ENCODE data around the gene C14orf132.

C14orf132 gene

GRCh38 chr14:96038920-96039632 is at the start of gene C14orf132:
TSS of gene C14orf132 (plus strand) at chr14:96039362. CDS start at chr14:96039501, 139 bp downstream.
- TF ChIP-seq CTCF (IDR thresholded peaks at IDR 0.05; ENCODE audit: extremely low read depth, missing control alignments): no peak
- peak; percentile 77 for DNase-seq (ENCODE audit: low spot score)

- TF ChIP-seq CTCF (IDR thresholded peaks at IDR 0.05; ENCODE audit: extremely low read depth, missing control alignments): peak; percentile 31
- peak; percentile 55 for DNase-seq (ENCODE audit: low spot score)
Measured at GRCh38 chr14:95993768-95994592, 45.2 kb upstream of the C14orf132 start.

GRCh38 chr14:95994593-95994928 is 44.6 kb upstream of the C14orf132 start:
- no peak for DNase-seq (ENCODE audit: low spot score)
- TF ChIP-seq CTCF (IDR thresholded peaks at IDR 0.05; ENCODE audit: extremely low read depth, missing control alignments): no peak

GRCh38 chr14:95998656-95999055 is 40.5 kb upstream of the C14orf132 start:
- no peak for DNase-seq (ENCODE audit: low spot score)
- TF ChIP-seq CTCF (IDR thresholded peaks at IDR 0.05; ENCODE audit: extremely low read depth, missing control alignments): no peak

- no peak for TF ChIP-seq CTCF (IDR thresholded peaks at IDR 0.05; ENCODE audit: extremely low read depth, missing control alignments)
- DNase-seq (ENCODE audit: low spot score): no peak
Measured at GRCh38 chr14:96001866-96002497, 37.2 kb upstream of the C14orf132 start.

- DNase-seq (ENCODE audit: low spot score): no peak
- no peak for TF ChIP-seq CTCF (IDR thresholded peaks at IDR 0.05; ENCODE audit: extremely low read depth, missing control alignments)
Measured at GRCh38 chr14:96002498-96002884, 36.7 kb upstream of the C14orf132 start.

- no peak for DNase-seq (ENCODE audit: low spot score)
- no peak for TF ChIP-seq CTCF (IDR thresholded peaks at IDR 0.05; ENCODE audit: extremely low read depth, missing control alignments)
Measured at GRCh38 chr14:96011131-96011530, 28.0 kb upstream of the C14orf132 start.
